A204.1 (cell line): Measurements from ENCODE around the gene TTC9.

Experiments used
- FAIRE-seq: peaks from 2 replicates; lab custom pipeline; 2012; peaks lifted over from hg19 to GRCh38; lab: Jason Lieb, UNC

TTC9 gene

DNA sequence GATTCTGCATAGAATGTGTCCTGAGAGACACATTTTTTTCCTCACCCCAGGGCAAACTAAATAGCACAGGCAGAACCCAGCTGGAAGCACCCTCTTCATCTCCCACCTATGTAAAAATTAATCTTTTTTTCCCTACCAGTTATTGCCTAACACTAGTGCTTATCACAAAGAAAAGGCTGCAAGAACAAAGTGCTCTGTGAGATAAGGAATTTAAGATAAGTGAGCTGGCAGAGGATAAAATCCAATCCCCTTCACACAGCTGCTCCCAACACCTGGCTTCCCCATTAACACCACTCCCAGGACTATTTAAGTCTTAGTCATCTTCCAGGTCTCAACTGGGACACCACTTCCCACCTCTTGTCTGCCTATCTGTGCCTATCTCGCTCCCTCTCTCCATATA is 75.2 kb downstream of the TTC9 start:
- FAIRE-seq, result no peak

DNA sequence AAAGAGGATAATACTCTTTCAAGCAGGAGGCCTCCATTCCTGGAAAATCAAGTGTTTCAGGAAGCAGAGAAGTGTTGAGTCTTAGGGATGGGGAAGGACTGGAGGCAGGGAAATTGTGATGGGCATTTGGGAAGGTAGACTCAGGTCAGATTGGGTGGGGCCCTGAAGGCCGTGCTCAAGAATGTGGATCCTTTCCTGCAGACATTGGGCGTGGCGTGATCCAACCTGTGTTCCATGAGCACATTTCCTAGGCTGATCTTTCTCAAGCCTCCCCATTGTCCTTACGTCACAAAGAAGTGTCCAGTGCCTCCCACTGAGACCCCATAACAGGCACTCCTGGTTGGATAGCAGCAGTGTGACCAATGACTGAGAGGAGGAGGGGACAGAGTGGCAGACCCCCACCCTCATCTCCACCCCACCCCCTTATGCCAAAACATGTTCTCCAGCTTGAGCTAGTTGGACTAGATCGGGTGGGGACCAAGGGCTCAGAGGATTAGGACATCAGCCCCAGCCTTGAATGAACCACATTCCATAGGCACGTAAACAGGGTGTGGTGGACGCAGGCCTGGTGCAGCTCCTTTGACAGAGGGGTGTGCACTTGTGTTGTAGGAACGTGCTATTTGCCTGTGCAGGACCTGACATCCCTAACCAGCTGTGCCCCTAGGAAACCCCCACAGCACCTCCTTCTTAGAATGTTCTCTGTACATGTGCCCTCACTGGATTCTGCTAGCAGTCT is 76.8 kb downstream of the TTC9 start:
- no peak for FAIRE-seq

DNA sequence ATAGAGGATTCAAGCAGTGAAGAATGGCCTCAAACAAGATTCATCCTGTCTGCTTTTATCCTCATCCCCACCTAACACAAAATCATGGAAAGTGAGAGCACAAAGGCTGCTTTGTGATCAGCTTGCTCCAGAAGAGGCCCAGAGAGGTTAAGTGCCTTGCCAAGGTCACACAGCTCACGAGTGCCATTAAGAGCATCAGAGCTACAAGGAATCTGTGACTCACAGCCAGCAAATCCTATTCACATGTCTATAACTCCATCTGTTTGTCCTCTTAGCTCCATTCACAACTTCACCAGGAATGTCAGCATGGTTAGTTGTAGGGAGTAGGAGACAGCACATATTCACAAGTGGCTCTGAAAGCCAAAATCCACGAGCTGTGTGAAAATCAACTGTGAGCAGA is 79.8 kb downstream of the TTC9 start:
- FAIRE-seq, result no peak

DNA sequence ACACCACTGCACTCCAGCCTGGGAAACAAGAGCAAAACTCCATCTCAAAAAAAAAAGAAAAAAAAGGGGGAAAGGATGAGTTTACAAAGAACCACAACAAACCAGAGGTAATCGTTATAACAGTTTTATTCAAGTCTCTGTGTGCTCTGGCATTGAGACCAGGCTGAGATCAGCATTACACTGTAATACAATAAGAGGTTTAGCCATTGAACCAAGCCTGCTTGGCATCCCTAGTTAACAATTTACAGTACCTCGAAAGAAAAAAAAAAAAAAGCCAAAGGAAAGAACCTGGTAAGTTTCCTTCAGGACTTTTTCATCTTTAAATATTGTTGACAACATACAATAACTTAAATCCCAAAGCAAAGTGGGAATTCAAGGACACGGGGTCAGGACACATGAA is 80.7 kb downstream of the TTC9 start:
- no peak for FAIRE-seq

DNA sequence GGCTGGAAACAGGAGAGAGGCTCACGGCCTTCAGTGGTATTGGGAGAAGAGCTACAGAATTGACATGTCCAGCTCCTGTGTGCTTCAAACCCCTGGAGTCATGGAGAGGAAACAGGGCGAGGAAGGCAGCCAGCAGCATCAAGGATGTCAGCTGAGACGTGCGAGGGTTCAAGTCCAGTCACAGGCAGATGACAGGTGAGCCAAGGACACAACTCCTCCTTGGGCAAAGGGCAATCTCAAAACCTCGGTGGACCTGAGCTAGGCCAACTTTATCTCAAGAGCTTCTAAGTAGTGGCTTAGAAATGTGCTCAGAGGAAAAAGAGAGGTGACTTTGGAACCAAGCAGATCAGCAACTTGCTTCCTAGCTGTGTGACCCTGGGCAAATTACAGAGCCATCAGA is 81.6 kb downstream of the TTC9 start:
- FAIRE-seq, result no peak

DNA sequence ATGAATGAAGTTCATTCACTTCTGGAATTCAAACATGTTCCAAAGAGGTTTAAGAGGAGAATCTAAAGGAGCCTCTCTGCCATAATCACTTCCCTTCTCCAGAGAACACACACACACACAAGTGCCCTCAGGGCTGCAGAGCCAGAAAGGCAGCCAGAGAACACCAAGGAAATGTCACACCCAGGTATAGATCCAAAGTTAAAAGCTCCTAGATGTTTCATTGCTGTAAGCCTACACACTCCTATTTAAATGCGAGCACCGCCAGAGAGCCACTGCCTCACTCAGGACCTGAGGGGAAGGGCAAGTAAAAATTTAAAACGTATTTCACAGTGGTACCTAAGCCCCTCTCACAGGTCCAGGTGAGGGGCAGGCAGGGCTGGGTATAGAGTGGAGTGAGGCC is 82.4 kb downstream of the TTC9 start:
- FAIRE-seq, result no peak

DNA sequence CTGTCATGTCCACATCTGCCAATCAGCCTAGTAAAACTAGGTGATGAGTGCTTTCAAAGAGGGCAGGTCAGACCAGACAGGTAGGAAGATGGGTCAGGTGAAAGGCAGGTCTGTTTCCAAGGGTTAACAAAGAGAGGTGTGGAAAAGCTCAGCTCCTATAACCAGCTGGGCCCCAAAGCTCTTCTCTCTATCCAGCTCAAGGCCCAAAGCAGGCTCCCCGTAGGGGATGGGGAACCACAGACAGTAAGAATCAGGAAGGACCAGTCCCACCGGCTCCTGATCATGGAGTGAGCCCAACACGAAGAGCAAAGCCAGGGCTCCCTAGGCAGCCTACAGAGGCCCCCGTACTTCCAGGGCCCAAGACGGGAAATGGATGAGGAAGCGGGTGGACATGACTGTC is 83.2 kb downstream of the TTC9 start:
- FAIRE-seq, result no peak
